ENCODE results near the gene OLFML2A.

The OLFML2A gene

GRCh38 chr9:124778575-124779367 lies 1.8 kb downstream of the OLFML2A start:
- no peak for DNase-seq (ENCODE audit: insufficient read length, low spot score)
- TF ChIP-seq, protein P1, sequence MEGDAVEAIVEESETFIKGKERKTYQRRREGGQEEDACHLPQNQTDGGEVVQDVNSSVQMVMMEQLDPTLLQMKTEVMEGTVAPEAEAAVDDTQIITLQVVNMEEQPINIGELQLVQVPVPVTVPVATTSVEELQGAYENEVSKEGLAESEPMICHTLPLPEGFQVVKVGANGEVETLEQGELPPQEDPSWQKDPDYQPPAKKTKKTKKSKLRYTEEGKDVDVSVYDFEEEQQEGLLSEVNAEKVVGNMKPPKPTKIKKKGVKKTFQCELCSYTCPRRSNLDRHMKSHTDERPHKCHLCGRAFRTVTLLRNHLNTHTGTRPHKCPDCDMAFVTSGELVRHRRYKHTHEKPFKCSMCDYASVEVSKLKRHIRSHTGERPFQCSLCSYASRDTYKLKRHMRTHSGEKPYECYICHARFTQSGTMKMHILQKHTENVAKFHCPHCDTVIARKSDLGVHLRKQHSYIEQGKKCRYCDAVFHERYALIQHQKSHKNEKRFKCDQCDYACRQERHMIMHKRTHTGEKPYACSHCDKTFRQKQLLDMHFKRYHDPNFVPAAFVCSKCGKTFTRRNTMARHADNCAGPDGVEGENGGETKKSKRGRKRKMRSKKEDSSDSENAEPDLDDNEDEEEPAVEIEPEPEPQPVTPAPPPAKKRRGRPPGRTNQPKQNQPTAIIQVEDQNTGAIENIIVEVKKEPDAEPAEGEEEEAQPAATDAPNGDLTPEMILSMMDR (IDR thresholded peaks at IDR 0.05; ENCODE audit: insufficient read depth, missing control alignments) = no peak
- no peak for FAIRE-seq

- TF ChIP-seq, protein P1 (IDR thresholded peaks at IDR 0.05; ENCODE audit: insufficient read depth, missing control alignments) = no peak
- FAIRE-seq (no peak), DNase-seq (ENCODE audit: insufficient read length, low spot score) (no peak)
Observed at GRCh38 chr9:124779368-124780059, 2.6 kb downstream of the OLFML2A start.

DNA sequence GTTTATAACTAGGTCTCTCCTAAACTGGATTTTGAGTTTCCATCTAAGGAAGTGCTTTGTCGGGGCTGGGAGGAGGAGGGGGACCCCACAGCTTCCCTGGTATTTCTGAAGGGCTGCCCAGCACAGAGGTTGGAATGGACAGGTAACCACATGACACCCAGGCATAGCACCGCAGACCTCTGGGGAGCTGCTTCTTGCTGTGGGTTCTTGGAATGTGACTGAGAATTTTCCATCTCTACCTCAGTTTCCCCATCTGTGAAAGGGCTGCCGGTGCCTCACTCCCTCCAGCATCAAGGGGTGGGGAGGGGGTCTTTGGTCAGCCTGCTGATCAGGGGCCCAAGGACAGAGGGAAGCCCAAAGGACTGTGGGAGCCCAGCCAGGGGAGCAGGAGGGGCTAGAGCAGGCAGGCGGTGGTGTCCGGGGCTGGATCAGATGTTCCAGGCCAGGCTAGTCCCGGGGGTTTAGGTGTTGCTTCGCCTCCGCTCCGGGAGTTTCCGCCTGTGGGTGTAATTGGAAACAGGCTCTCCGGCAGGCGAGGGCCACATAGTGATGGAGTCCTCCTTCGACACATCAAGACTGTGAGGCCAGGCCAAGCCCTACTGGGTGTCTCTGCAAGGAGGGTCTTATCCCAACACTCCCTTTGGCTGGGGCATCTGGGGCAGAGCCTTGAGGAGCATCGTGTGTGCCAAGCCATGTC lies 3.3 kb downstream of the OLFML2A start:
- FAIRE-seq (no peak), DNase-seq (ENCODE audit: insufficient read length, low spot score) (no peak)
- TF ChIP-seq, protein P1 (IDR thresholded peaks at IDR 0.05; ENCODE audit: insufficient read depth, missing control alignments) = no peak

DNA sequence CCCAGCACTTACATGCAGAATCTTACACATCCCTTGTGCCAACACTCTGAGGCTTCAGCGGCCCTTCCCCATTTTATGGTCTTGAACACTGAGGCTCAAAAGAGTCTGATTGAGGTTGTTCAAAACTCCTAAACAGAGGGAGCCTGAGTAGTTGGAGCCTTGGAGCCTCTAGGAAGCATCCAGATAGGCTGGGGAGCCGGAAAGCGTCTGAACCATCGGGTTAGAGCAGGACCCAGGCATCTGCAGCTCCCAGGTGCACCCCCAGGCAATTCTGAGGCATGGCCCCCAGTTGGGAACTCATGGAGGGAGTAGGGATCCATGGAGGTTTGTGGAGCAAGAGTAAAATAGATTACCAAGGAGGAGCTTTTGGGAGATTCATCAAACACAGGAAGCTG lies 3.8 kb downstream of the OLFML2A start:
- no peak for DNase-seq (ENCODE audit: insufficient read length, low spot score)
- TF ChIP-seq, protein P1 (IDR thresholded peaks at IDR 0.05; ENCODE audit: insufficient read depth, missing control alignments) = no peak
- no peak for FAIRE-seq

GRCh38 chr9:124781967-124782660 lies 5.2 kb downstream of the OLFML2A start:
- DNase-seq (ENCODE audit: insufficient read length, low spot score) (no peak), FAIRE-seq (no peak)
- TF ChIP-seq, protein P1 (IDR thresholded peaks at IDR 0.05; ENCODE audit: insufficient read depth, missing control alignments) = no peak

DNA sequence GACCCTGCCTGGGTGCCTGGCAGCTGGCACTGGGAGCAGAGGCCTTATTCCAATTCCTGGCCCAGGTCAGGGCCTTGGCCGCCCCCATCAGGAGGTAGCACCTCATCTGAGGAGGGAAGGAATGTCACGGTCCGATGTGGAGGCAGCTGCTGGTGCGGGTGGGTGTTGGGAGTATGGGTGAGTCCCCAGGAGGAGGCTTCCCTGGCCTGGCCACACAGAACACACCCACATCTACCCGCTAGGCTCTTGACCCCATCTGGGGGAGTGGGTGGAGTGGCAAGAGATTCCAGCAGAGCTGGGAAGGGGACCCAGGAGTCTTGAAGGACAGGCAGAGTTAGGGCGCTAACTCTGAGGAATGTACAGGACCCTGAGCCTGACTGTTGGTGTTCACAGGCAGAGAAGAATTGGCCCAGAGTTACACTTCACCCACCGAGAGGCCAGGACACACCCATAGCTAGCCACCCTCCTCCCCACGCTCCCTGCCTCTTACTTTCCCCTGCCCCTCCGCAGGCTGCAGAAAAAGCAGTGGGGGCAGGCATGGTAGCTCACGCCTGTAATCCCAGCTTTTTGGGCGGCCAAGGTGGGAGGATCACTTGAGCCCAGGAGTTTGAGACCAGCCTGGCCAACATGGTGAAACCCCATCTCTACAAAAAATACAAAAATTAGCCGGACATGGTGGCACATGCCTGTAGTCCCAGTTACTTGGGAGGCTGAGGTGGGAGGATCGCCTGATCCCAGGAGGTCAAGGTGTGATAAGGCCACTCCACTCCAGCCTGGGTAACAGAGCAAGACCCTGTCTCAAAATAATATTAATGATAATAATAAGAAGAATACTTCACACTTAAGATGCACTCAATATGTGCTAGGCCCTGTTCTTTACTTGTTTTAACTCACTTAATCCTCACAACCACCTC lies 6.0 kb downstream of the OLFML2A start:
- DNase-seq (ENCODE audit: insufficient read length, low spot score) (peak; percentile 1), FAIRE-seq (no peak)
- TF ChIP-seq, protein P1 (IDR thresholded peaks at IDR 0.05; ENCODE audit: insufficient read depth, missing control alignments) = no peak

Data from D721Med (cell line).